Measurements from ENCODE around the gene TLK1. TPM values are rescaled to one million over a fixed set of nuclear protein-coding genes. Genes with fewer than 3 reads are reported as not detected.

TLK1 gene
- total RNA-seq, 2 experiments from 2014 or later: 29.7 to 150 TPM

DNA sequence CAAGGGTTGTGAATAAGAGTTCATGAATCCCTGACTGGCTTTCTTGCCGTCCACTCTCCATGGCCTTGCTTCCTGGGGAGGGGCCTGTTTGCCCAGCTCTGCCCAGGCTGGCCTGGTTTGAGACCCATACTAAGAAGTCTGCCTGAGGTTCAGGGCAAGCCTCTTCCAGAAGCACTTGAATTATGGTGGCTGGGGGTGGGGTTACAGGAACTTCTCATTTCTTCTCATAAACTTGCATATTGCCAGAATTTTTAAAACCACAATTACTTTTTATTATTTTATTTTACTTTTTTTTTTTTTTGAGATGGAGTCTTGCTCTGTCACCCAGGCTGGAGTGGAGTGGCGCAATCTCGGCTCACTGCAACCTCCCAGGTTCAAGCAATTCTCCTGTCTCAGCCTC, 189.6 kb downstream of the TLK1 start:
- ChIA-PET POLR2A (interaction anchor here (1.0 kb wide), 1 partner anchor 18 kb away, joined by 6 read pairs; no protein-coding TSS in a partner anchor), CTCF (ENCODE audit: unreplicated experiment) (no interaction called here)
- H2AFZ ChIP-seq (ENCODE audit: low read length): no peak overlapping the region
- peaks cover 16% of the 10 kb centered on the region for H3K4me1 ChIP-seq (ENCODE audit: insufficient read depth, low read length, poor library complexity, severe bottlenecking)
- no peaks in the 10 kb centered on the region for H4K20me1 ChIP-seq (ENCODE audit: insufficient read depth, low read length)
- DNase-seq (ENCODE audit: low spot score): no peak
- H3K27ac ChIP-seq (ENCODE audit: low read depth, low read length, poor library complexity, severe bottlenecking): no peak overlapping the region
- intact Hi-C loops (cut with micrococcal nuclease; ENCODE audit: unreplicated experiment): loop anchor here (5.0 to 10.0 kb wide), 2 partner anchors 561 to 604 kb away; no protein-coding TSS in a partner anchor
- H3K9me2 ChIP-seq (ENCODE audit: insufficient read depth, low read length): no peaks in the 10 kb centered on the region
- BruUV-seq (replicated peaks): no TSS peak
- H3K36me3 ChIP-seq (ENCODE audit: insufficient read depth, low read length): peaks cover 29% of the 10 kb centered on the region
- H3K79me2 ChIP-seq (ENCODE audit: insufficient read depth, low read depth, low read length): no peaks in the 10 kb centered on the region
- no peak overlapping the region for H3K4me3 ChIP-seq (ENCODE audit: low read depth, low read length, poor library complexity, severe bottlenecking)
- H3K9me3 ChIP-seq (ENCODE audit: low read length): no peaks in the 10 kb centered on the region
- no peak overlapping the region for H3K4me2 ChIP-seq (ENCODE audit: low read length)
- TF ChIP-seq, protein P1, sequence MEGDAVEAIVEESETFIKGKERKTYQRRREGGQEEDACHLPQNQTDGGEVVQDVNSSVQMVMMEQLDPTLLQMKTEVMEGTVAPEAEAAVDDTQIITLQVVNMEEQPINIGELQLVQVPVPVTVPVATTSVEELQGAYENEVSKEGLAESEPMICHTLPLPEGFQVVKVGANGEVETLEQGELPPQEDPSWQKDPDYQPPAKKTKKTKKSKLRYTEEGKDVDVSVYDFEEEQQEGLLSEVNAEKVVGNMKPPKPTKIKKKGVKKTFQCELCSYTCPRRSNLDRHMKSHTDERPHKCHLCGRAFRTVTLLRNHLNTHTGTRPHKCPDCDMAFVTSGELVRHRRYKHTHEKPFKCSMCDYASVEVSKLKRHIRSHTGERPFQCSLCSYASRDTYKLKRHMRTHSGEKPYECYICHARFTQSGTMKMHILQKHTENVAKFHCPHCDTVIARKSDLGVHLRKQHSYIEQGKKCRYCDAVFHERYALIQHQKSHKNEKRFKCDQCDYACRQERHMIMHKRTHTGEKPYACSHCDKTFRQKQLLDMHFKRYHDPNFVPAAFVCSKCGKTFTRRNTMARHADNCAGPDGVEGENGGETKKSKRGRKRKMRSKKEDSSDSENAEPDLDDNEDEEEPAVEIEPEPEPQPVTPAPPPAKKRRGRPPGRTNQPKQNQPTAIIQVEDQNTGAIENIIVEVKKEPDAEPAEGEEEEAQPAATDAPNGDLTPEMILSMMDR (conservative IDR thresholded peaks at IDR 0.05; ENCODE audit: low read length): no peak
- TF ChIP-seq EZH2phosphoT487 (IDR thresholded peaks at IDR 0.05; ENCODE audit: borderline replicate concordance, low read depth, low read length): no peak

DNA sequence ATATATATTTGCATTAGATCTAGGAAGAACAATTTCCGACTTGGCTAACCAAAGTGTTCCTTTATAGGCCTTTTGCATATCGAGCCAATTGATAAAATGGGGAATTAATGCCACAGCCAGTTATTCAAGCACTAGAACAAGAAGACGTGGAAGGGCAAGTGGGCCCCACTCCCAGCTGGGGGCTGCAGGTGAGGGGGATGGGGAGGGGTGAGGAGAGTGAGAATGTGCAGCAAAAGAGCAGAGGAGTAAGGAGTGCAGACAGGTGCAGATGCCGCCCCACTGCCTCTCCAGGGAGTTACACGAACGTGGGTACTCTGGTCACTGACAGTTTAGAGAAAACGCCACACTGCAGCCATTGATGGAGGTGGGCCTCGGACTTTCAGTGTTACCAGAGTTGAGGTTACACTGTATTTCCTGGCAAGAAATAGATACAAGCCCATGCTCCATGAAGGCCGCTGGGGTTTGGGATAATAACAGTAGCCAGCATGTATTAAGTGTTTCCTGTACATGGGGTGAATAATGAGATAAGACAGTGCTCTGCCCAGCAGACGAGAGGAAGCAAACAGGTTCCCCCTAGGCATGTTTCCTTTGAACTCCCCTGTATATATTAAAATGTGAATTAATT, 190.7 kb downstream of the TLK1 start:
- DNase-seq (ENCODE audit: low spot score): no peak
- POLR2A ChIA-PET: no interaction called here
- intact Hi-C loops (cut with micrococcal nuclease; ENCODE audit: unreplicated experiment): loop anchor here (5.0 to 10.0 kb wide), 2 partner anchors 562 to 605 kb away; no protein-coding TSS in a partner anchor
- H4K20me1 ChIP-seq (ENCODE audit: insufficient read depth, low read length): no peaks in the 10 kb centered on the region
- CTCF ChIA-PET (ENCODE audit: unreplicated experiment): no interaction called here
- H2AFZ ChIP-seq (ENCODE audit: low read length): no peak overlapping the region
- no peak for TF ChIP-seq EZH2phosphoT487 (IDR thresholded peaks at IDR 0.05; ENCODE audit: borderline replicate concordance, low read depth, low read length)
- TF ChIP-seq, protein P1 (conservative IDR thresholded peaks at IDR 0.05; ENCODE audit: low read length): no peak
- peaks cover 40% of the 10 kb centered on the region for H3K36me3 ChIP-seq (ENCODE audit: insufficient read depth, low read length)
- no peak overlapping the region for H3K27ac ChIP-seq (ENCODE audit: low read depth, low read length, poor library complexity, severe bottlenecking)
- no peak overlapping the region for H3K4me3 ChIP-seq (ENCODE audit: low read depth, low read length, poor library complexity, severe bottlenecking)
- no TSS peak for BruUV-seq (replicated peaks)
- no peaks in the 10 kb centered on the region for H3K9me2 ChIP-seq (ENCODE audit: insufficient read depth, low read length)
- no peaks in the 10 kb centered on the region for H3K79me2 ChIP-seq (ENCODE audit: insufficient read depth, low read depth, low read length)
- no peak overlapping the region for H3K4me2 ChIP-seq (ENCODE audit: low read length)
- H3K4me1 ChIP-seq (ENCODE audit: insufficient read depth, low read length, poor library complexity, severe bottlenecking): peaks cover 16% of the 10 kb centered on the region
- H3K9me3 ChIP-seq (ENCODE audit: low read length): no peaks in the 10 kb centered on the region

DNA sequence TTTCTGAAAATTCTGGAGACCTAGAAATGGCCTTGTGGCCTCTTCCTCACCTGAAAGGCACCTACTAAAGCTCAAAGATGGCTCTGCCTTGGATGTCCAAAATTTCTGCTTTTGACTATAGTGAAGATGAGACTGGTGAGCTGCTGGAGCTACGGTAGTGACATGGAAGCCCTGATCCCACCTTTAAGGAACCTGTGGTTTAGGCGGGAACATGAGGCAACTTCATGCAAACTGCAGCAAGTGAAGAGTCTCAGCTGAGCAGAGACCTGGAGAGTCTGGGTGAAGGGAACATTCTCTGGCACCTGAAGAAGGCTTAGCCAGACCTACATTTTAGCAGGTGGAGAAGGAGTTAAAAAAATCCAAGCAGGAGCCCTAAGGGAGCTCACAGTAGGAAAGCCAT, 191.7 kb downstream of the TLK1 start:
- CTCF ChIA-PET (ENCODE audit: unreplicated experiment): no interaction called here

More for the DNA sequence above, 191.7 kb downstream of the TLK1 start:
- H4K20me1 ChIP-seq (ENCODE audit: insufficient read depth, low read length): no peaks in the 10 kb centered on the region
- H3K4me1 ChIP-seq (ENCODE audit: insufficient read depth, low read length, poor library complexity, severe bottlenecking): peaks cover 14% of the 10 kb centered on the region
- no peak overlapping the region for H3K27ac ChIP-seq (ENCODE audit: low read depth, low read length, poor library complexity, severe bottlenecking)
- H3K9me2 ChIP-seq (ENCODE audit: insufficient read depth, low read length): no peaks in the 10 kb centered on the region
- POLR2A ChIA-PET: interaction anchor here (0.9 to 1.0 kb wide), 2 partner anchors 9 to 437 kb away, joined by 3 to 4 read pairs; no protein-coding TSS in a partner anchor
- DNase-seq (ENCODE audit: low spot score): no peak
- BruUV-seq (replicated peaks): no TSS peak
- H3K79me2 ChIP-seq (ENCODE audit: insufficient read depth, low read depth, low read length): no peaks in the 10 kb centered on the region
- H3K9me3 ChIP-seq (ENCODE audit: low read length): no peaks in the 10 kb centered on the region
- H2AFZ ChIP-seq (ENCODE audit: low read length): no peak overlapping the region
- peaks cover 50% of the 10 kb centered on the region for H3K36me3 ChIP-seq (ENCODE audit: insufficient read depth, low read length)
- no peak for TF ChIP-seq EZH2phosphoT487 (IDR thresholded peaks at IDR 0.05; ENCODE audit: borderline replicate concordance, low read depth, low read length)
- TF ChIP-seq, protein P1 (conservative IDR thresholded peaks at IDR 0.05; ENCODE audit: low read length): no peak
- no peak overlapping the region for H3K4me2 ChIP-seq (ENCODE audit: low read length)
- H3K4me3 ChIP-seq (ENCODE audit: low read depth, low read length, poor library complexity, severe bottlenecking): no peak overlapping the region
- intact Hi-C loops (cut with micrococcal nuclease; ENCODE audit: unreplicated experiment): no loop called here
